ENCODE measurements around the gene AMACR.

Gene AMACR

GRCh38 chr5:34053133-34053532, 45.3 kb upstream of the AMACR start:
- 88% methylated on average over 2 of the region's 2 CpGs for WGBS (ENCODE audit: insufficient coverage)
- no peak for DNase-seq
- POLR2A ChIA-PET: no interaction called here

GRCh38 chr5:34051374-34051980, 43.6 kb upstream of the AMACR start:
- 100% methylated on average over 1 of the region's 4 CpGs for WGBS (ENCODE audit: insufficient coverage)
- POLR2A ChIA-PET: no interaction called here
- DNase-seq: no peak
- Histone ChIP-seq H3K36me3 (ENCODE audit: control insufficient read depth in 4 of 4, insufficient read depth in 4 of 4, low read length in 3 of 4) (peaks cover 9 to 33% (median 18%) of the 10 kb centered on the region in 4 experiments), H3K9me3 (ENCODE audit: control extremely low read depth in 1 of 5, control insufficient read depth in 4 of 5, insufficient read depth in 2 of 5, low read depth in 1 of 5, low read length in 4 of 5) (no peaks in the 10 kb centered on the region), H3K4me1 (ENCODE audit: control extremely low read depth in 1 of 4, control insufficient read depth in 4 of 4, insufficient read depth in 4 of 4, low read length in 3 of 4) (peaks cover 0 to 15% (median 6%) of the 10 kb centered on the region in 4 experiments), H3K27ac (ENCODE audit: insufficient read depth in 1 of 2, low read depth in 1 of 2, low read length in 2 of 2, poor library complexity in 1 of 2, severe bottlenecking in 2 of 2) (no peak overlapping the region), H3K27me3 (replicated peaks in 2 of 5; ENCODE audit: control insufficient read depth in 4 of 5, insufficient read depth in 5 of 5, low read length in 4 of 5) (no peaks in the 10 kb centered on the region), H3K4me3 (ENCODE audit: control insufficient read depth in 1 of 7, extremely low read depth in 1 of 7, insufficient read depth in 4 of 7, low read depth in 2 of 7, low read length in 6 of 7) (no peak overlapping the region)
- CTCF ChIA-PET: no interaction called here

More at GRCh38 chr5:34053133-34053532, 45.3 kb upstream of the AMACR start:
- Histone ChIP-seq H3K9me3 (ENCODE audit: control extremely low read depth in 1 of 5, control insufficient read depth in 4 of 5, insufficient read depth in 2 of 5, low read depth in 1 of 5, low read length in 4 of 5) (no peaks in the 10 kb centered on the region), H3K4me1 (ENCODE audit: control extremely low read depth in 1 of 4, control insufficient read depth in 4 of 4, insufficient read depth in 4 of 4, low read length in 3 of 4) (peaks cover 0 to 9% (median 3%) of the 10 kb centered on the region in 4 experiments), H3K4me3 (ENCODE audit: control insufficient read depth in 1 of 7, extremely low read depth in 1 of 7, insufficient read depth in 4 of 7, low read depth in 2 of 7, low read length in 6 of 7) (no peak overlapping the region), H3K27ac (ENCODE audit: insufficient read depth in 1 of 2, low read depth in 1 of 2, low read length in 2 of 2, poor library complexity in 1 of 2, severe bottlenecking in 2 of 2) (no peak overlapping the region), H3K36me3 (ENCODE audit: control insufficient read depth in 4 of 4, insufficient read depth in 4 of 4, low read length in 3 of 4) (peaks cover 9 to 40% (median 20%) of the 10 kb centered on the region in 4 experiments), H3K27me3 (replicated peaks in 2 of 5; ENCODE audit: control insufficient read depth in 4 of 5, insufficient read depth in 5 of 5, low read length in 4 of 5) (no peaks in the 10 kb centered on the region)
- CTCF ChIA-PET: no interaction called here

GRCh38 chr5:34047774-34048572, 40.1 kb upstream of the AMACR start:
- Histone ChIP-seq H3K27ac (ENCODE audit: insufficient read depth in 1 of 2, low read depth in 1 of 2, low read length in 2 of 2, poor library complexity in 1 of 2, severe bottlenecking in 2 of 2) (no peak overlapping the region), H3K9me3 (ENCODE audit: control extremely low read depth in 1 of 5, control insufficient read depth in 4 of 5, insufficient read depth in 2 of 5, low read depth in 1 of 5, low read length in 4 of 5) (no peaks in the 10 kb centered on the region), H3K36me3 (ENCODE audit: control insufficient read depth in 4 of 4, insufficient read depth in 4 of 4, low read length in 3 of 4) (peaks cover 9 to 29% (median 18%) of the 10 kb centered on the region in 4 experiments), H3K27me3 (replicated peaks in 2 of 5; ENCODE audit: control insufficient read depth in 4 of 5, insufficient read depth in 5 of 5, low read length in 4 of 5) (no peaks in the 10 kb centered on the region), H3K4me1 (ENCODE audit: control extremely low read depth in 1 of 4, control insufficient read depth in 4 of 4, insufficient read depth in 4 of 4, low read length in 3 of 4) (peaks cover 0 to 23% (median 13%) of the 10 kb centered on the region in 4 experiments), H3K4me3 (ENCODE audit: control insufficient read depth in 1 of 7, extremely low read depth in 1 of 7, insufficient read depth in 4 of 7, low read depth in 2 of 7, low read length in 6 of 7) (no peak overlapping the region)
- peak in 2 of 3 donors; percentile 5 to 13 for DNase-seq
- ChIA-PET POLR2A (no interaction called here), CTCF (interaction anchor here (1.8 kb wide), 1 partner anchor 16 kb away, joined by 4 read pairs; no protein-coding TSS in a partner anchor)

GRCh38 chr5:34047143-34047542, 39.3 kb upstream of the AMACR start:
- ChIA-PET CTCF (no interaction called here), POLR2A (no interaction called here)
- Histone ChIP-seq H3K27me3 (replicated peaks in 2 of 5; ENCODE audit: control insufficient read depth in 4 of 5, insufficient read depth in 5 of 5, low read length in 4 of 5) (no peaks in the 10 kb centered on the region), H3K36me3 (ENCODE audit: control insufficient read depth in 4 of 4, insufficient read depth in 4 of 4, low read length in 3 of 4) (peaks cover 9 to 27% (median 17%) of the 10 kb centered on the region in 4 experiments), H3K4me3 (ENCODE audit: control insufficient read depth in 1 of 7, extremely low read depth in 1 of 7, insufficient read depth in 4 of 7, low read depth in 2 of 7, low read length in 6 of 7) (no peak overlapping the region), H3K4me1 (ENCODE audit: control extremely low read depth in 1 of 4, control insufficient read depth in 4 of 4, insufficient read depth in 4 of 4, low read length in 3 of 4) (peaks cover 2 to 31% (median 18%) of the 10 kb centered on the region in 4 experiments), H3K9me3 (ENCODE audit: control extremely low read depth in 1 of 5, control insufficient read depth in 4 of 5, insufficient read depth in 2 of 5, low read depth in 1 of 5, low read length in 4 of 5) (no peaks in the 10 kb centered on the region), H3K27ac (ENCODE audit: insufficient read depth in 1 of 2, low read depth in 1 of 2, low read length in 2 of 2, poor library complexity in 1 of 2, severe bottlenecking in 2 of 2) (no peak overlapping the region)
- 100% methylated on average over 4 of the region's 4 CpGs for WGBS (ENCODE audit: insufficient coverage)
- DNase-seq: no peak

GRCh38 chr5:34045996-34046395, 38.1 kb upstream of the AMACR start:
- POLR2A ChIA-PET: no interaction called here
- Histone ChIP-seq H3K9me3 (ENCODE audit: control extremely low read depth in 1 of 5, control insufficient read depth in 4 of 5, insufficient read depth in 2 of 5, low read depth in 1 of 5, low read length in 4 of 5) (no peaks in the 10 kb centered on the region), H3K27me3 (replicated peaks in 2 of 5; ENCODE audit: control insufficient read depth in 4 of 5, insufficient read depth in 5 of 5, low read length in 4 of 5) (no peaks in the 10 kb centered on the region), H3K36me3 (ENCODE audit: control insufficient read depth in 4 of 4, insufficient read depth in 4 of 4, low read length in 3 of 4) (peaks cover 5 to 19% (median 13%) of the 10 kb centered on the region in 4 experiments), H3K4me3 (ENCODE audit: control insufficient read depth in 1 of 7, extremely low read depth in 1 of 7, insufficient read depth in 4 of 7, low read depth in 2 of 7, low read length in 6 of 7) (no peak overlapping the region), H3K27ac (ENCODE audit: insufficient read depth in 1 of 2, low read depth in 1 of 2, low read length in 2 of 2, poor library complexity in 1 of 2, severe bottlenecking in 2 of 2) (no peak overlapping the region), H3K4me1 (ENCODE audit: control extremely low read depth in 1 of 4, control insufficient read depth in 4 of 4, insufficient read depth in 4 of 4, low read length in 3 of 4) (peaks cover 4 to 32% (median 18%) of the 10 kb centered on the region in 4 experiments)
- DNase-seq: no peak
- CTCF ChIA-PET: no interaction called here

GRCh38 chr5:34045023-34045422, 37.2 kb upstream of the AMACR start:
- no peak for DNase-seq
- no peaks in the 10 kb centered on the region for H3K27me3 ChIP-seq (replicated peaks in 2 of 5; ENCODE audit: control insufficient read depth in 4 of 5, insufficient read depth in 5 of 5, low read length in 4 of 5)
- ChIA-PET POLR2A (no interaction called here), CTCF (interaction anchor here (1.4 kb wide), 1 partner anchor 14 kb away, joined by 4 read pairs; no protein-coding TSS in a partner anchor)
- H3K36me3 ChIP-seq (ENCODE audit: control insufficient read depth in 4 of 4, insufficient read depth in 4 of 4, low read length in 3 of 4): peaks cover 6 to 11% (median 6%) of the 10 kb centered on the region in 4 experiments
- H3K27ac ChIP-seq (ENCODE audit: insufficient read depth in 1 of 2, low read depth in 1 of 2, low read length in 2 of 2, poor library complexity in 1 of 2, severe bottlenecking in 2 of 2): no peak overlapping the region
- 92% methylated on average over 3 of the region's 3 CpGs for WGBS (ENCODE audit: insufficient coverage)
- H3K4me1 ChIP-seq (ENCODE audit: control extremely low read depth in 1 of 4, control insufficient read depth in 4 of 4, insufficient read depth in 4 of 4, low read length in 3 of 4): peaks cover 4 to 32% (median 18%) of the 10 kb centered on the region in 4 experiments
- H3K9me3 ChIP-seq (ENCODE audit: control extremely low read depth in 1 of 5, control insufficient read depth in 4 of 5, insufficient read depth in 2 of 5, low read depth in 1 of 5, low read length in 4 of 5): no peaks in the 10 kb centered on the region
- no peak overlapping the region for H3K4me3 ChIP-seq (ENCODE audit: control insufficient read depth in 1 of 7, extremely low read depth in 1 of 7, insufficient read depth in 4 of 7, low read depth in 2 of 7, low read length in 6 of 7)
